H1 (cell line): ENCODE data around the gene ANKS1B. TPM values are rescaled to one million over a fixed set of nuclear protein-coding genes. Genes with fewer than 3 reads are reported as not detected.

Experiments used
- CTCF ChIA-PET: fragments of 300-600 bp; sonication (Branson Sonifier 250); formaldehyde crosslinking; loops from one replicate; lab custom pipeline; 2021; ENCODE audit not compliant: partially characterized antibody; lab: Charles Lee
- POLR2A ChIA-PET: fragments of 300-600 bp; sonication (Branson Sonifier 250); formaldehyde crosslinking; loops from one replicate; lab custom pipeline; 2021; ENCODE audit warnings: inconsistent platforms; ENCODE audit not compliant: partially characterized antibody; lab: Charles Lee
- DNase-seq, 2 experiments: peaks; one replicate each; pipeline versions ENCODE4 v3.0.0 to v3.0.0-alpha.2; 2010 to 2022; ENCODE audit warnings: low spot score in 2 of 2, low read depth in 1 of 2, mixed read lengths in 1 of 2
- FAIRE-seq: peaks from 2 replicates; lab custom pipeline; 2011; peaks lifted over from hg19 to GRCh38; lab: Jason Lieb, UNC
- H2AFZ ChIP-seq: 2 replicates; pipeline ENCODE4 v1.8.1; 2012; ENCODE audit warnings: low read length, inconsistent platforms
- H2AK5ac ChIP-seq: 2 replicates; pipeline ENCODE4 v1.6.1; 2013; ENCODE audit warnings: low read depth, low read length
- H2BK120ac ChIP-seq: replicated peaks from 2 replicates; pipeline ENCODE3; 2013; ENCODE audit warnings: low read depth, low read length, inconsistent platforms
- H2BK12ac ChIP-seq: 2 replicates; pipeline ENCODE4 v1.6.1; 2013; ENCODE audit warnings: low read depth, low read length
- H2BK15ac ChIP-seq: 2 replicates; pipeline ENCODE4 v1.6.1; 2013; ENCODE audit warnings: low read length
- H2BK20ac ChIP-seq: 2 replicates; pipeline ENCODE4 v1.6.1; 2013; ENCODE audit warnings: low read length
- H2BK5ac ChIP-seq: 2 replicates; pipeline ENCODE4 v1.6.1; 2013; ENCODE audit warnings: low read depth, low read length
- H3K14ac ChIP-seq: 2 replicates; pipeline ENCODE4 v1.6.1; 2013; ENCODE audit warnings: inconsistent platforms; ENCODE audit not compliant: insufficient read length
- H3K18ac ChIP-seq: 2 replicates; pipeline ENCODE4 v1.6.1; 2013; ENCODE audit warnings: low read length; ENCODE audit errors: extremely low read depth
- H3K23ac ChIP-seq: 2 replicates; pipeline ENCODE4 v1.6.1; 2013; ENCODE audit warnings: inconsistent platforms; ENCODE audit not compliant: insufficient read length
- H3K23me2 ChIP-seq: 2 replicates; pipeline ENCODE4 v1.6.1; 2013; ENCODE audit warnings: low read depth, low read length
- H3K27ac ChIP-seq: 2 replicates; pipeline ENCODE4 v1.6.1; 2011; ENCODE audit warnings: low read depth, low read length, inconsistent platforms
- H3K27me3 ChIP-seq, 4 experiments: replicated peaks in 1 of 4; 1 replicate in 1 of 4; 2 replicates in 3 of 4; pipeline versions ENCODE4 v1.6.1 to v1.8.1; 2011 to 2013; ENCODE audit warnings: low read length in 3 of 4, mild to moderate bottlenecking in 3 of 4, inconsistent platforms in 2 of 4, mixed read lengths in 2 of 4, moderate library complexity in 1 of 4; ENCODE audit not compliant: control insufficient read depth in 3 of 4, insufficient read depth in 3 of 4; ENCODE audit errors: extremely low read depth in 1 of 4
- H3K36me3 ChIP-seq, 4 experiments: 2 replicates each; pipeline versions ENCODE4 v1.6.1 to v1.8.1; 2011 to 2013; ENCODE audit warnings: mild to moderate bottlenecking in 4 of 4, low read length in 3 of 4, moderate library complexity in 2 of 4, control low read depth in 1 of 4, inconsistent platforms in 1 of 4; ENCODE audit not compliant: insufficient read depth in 4 of 4, control insufficient read depth in 2 of 4
- H3K4ac ChIP-seq: replicated peaks from 2 replicates; pipeline ENCODE3; 2013; ENCODE audit warnings: low read length, low read depth, mixed read lengths, inconsistent platforms; ENCODE audit not compliant: insufficient read length
- H3K4me1 ChIP-seq, 4 experiments: replicated peaks in 1 of 4; 1 replicate in 1 of 4; 2 replicates in 3 of 4; pipeline versions ENCODE4 v1.6.1 to v1.8.1; 2011 to 2013; ENCODE audit warnings: low read length in 3 of 4, inconsistent platforms in 2 of 4, mixed read lengths in 1 of 4; ENCODE audit not compliant: insufficient read depth in 4 of 4, control insufficient read depth in 3 of 4
- H3K4me2 ChIP-seq, 2 experiments: 2 replicates each; pipeline versions ENCODE4 v1.6.1 to v1.8.1; 2011 to 2013; ENCODE audit warnings: low read depth in 2 of 2, low read length in 2 of 2, control low read depth in 1 of 2, inconsistent platforms in 1 of 2, mild to moderate bottlenecking in 1 of 2; ENCODE audit not compliant: insufficient read depth in 1 of 2
- H3K4me3 ChIP-seq, 4 experiments: fragments of 200-600, 300-600 bp in 1 of 4; sonication (generic), shearing (Covaris generic), sonication (Bioruptor Twin) in 1 of 4; 2 replicates each; pipeline versions ENCODE4 v1.5.1 to v1.8.1; 2011 to 2016; ENCODE audit warnings: low read length in 4 of 4, low read depth in 3 of 4, control low read depth in 2 of 4, inconsistent platforms in 2 of 4, mild to moderate bottlenecking in 2 of 4, mixed read lengths in 1 of 4, moderate library complexity in 1 of 4; ENCODE audit not compliant: insufficient read depth in 2 of 4; ENCODE audit errors: extremely low read depth in 1 of 4
- H3K56ac ChIP-seq: replicated peaks from 2 replicates; pipeline ENCODE3; 2013; ENCODE audit warnings: low read depth, mild to moderate bottlenecking, mixed read lengths, low read length, inconsistent platforms; ENCODE audit not compliant: insufficient read length
- H3K79me1 ChIP-seq: 2 replicates; pipeline ENCODE4 v1.6.1; 2013; ENCODE audit warnings: low read depth, low read length, control low read depth
- H3K79me2 ChIP-seq, 2 experiments: 2 replicates each; pipeline versions ENCODE4 v1.6.1 to v1.8.1; 2012 to 2013; ENCODE audit warnings: low read length in 2 of 2, mild to moderate bottlenecking in 2 of 2, inconsistent platforms in 1 of 2; ENCODE audit not compliant: insufficient read depth in 2 of 2, control insufficient read depth in 1 of 2
- H3K9ac ChIP-seq, 4 experiments: replicated peaks in 1 of 4; 1 replicate in 1 of 4; 2 replicates in 3 of 4; pipeline versions ENCODE4 v1.6.1 to v1.8.1; 2011 to 2013; ENCODE audit warnings: low read depth in 3 of 4, low read length in 3 of 4, control low read depth in 2 of 4, mild to moderate bottlenecking in 2 of 4, moderate library complexity in 2 of 4, inconsistent platforms in 1 of 4; ENCODE audit errors: extremely low read depth in 1 of 4
- H3K9me3 ChIP-seq, 2 experiments: 2 replicates each; pipeline versions ENCODE4 v1.6.1 to v1.8.1; 2012 to 2013; ENCODE audit warnings: mild to moderate bottlenecking in 2 of 2, moderate library complexity in 2 of 2, control low read depth in 1 of 2, inconsistent platforms in 1 of 2, low read depth in 1 of 2, low read length in 1 of 2, mixed read lengths in 1 of 2; ENCODE audit not compliant: insufficient read depth in 2 of 2
- H4K20me1 ChIP-seq, 2 experiments: replicated peaks in 1 of 2; 2 replicates each; pipeline versions ENCODE3 to v1.8.1; 2011 to 2013; ENCODE audit warnings: inconsistent platforms in 2 of 2, low read length in 2 of 2, mild to moderate bottlenecking in 1 of 2; ENCODE audit not compliant: insufficient read depth in 2 of 2, control insufficient read depth in 1 of 2
- H4K5ac ChIP-seq: 2 replicates; pipeline ENCODE4 v1.6.1; 2013; ENCODE audit warnings: low read length, low read depth, mixed read lengths, inconsistent platforms; ENCODE audit not compliant: insufficient read length
- H4K8ac ChIP-seq: 2 replicates; pipeline ENCODE4 v1.8.0; 2013; ENCODE audit warnings: mild to moderate bottlenecking, moderate library complexity, low read length, inconsistent platforms; ENCODE audit not compliant: insufficient read depth; ENCODE audit errors: extremely low read depth
- H4K91ac ChIP-seq: replicated peaks from 2 replicates; pipeline ENCODE3; 2013; ENCODE audit warnings: low read length, mixed read lengths, inconsistent platforms; ENCODE audit not compliant: insufficient read length
- ATF2 ChIP-seq: IDR thresholded peaks from 2 replicates; pipeline ENCODE4 v1.6.1; 2012; ENCODE audit warnings: low read length, inconsistent platforms
- CBX5 ChIP-seq: fragments of 300-800, 300-1000 bp; sonication (generic); IDR thresholded peaks from 2 replicates; pipeline ENCODE4 v1.7.1; 2016; ENCODE audit warnings: antibody characterized with exemption, low read length, low read depth
- CTCF ChIP-seq, 3 experiments: IDR thresholded peaks; 1 replicate in 2 of 3; 2 replicates in 1 of 3; pipeline versions ENCODE4 v1.5.1 to v1.6.1; 2011; ENCODE audit warnings: low read length in 3 of 3, mild to moderate bottlenecking in 3 of 3, inconsistent platforms in 2 of 3, low read depth in 1 of 3, moderate library complexity in 1 of 3; ENCODE audit not compliant: insufficient read depth in 1 of 3; ENCODE audit errors: control extremely low read depth in 1 of 3
- E2F6 ChIP-seq: IDR thresholded peaks from 2 replicates; pipeline ENCODE4 v1.6.1; 2012; ENCODE audit warnings: inconsistent platforms
- MAX ChIP-seq: IDR thresholded peaks from 2 replicates; pipeline ENCODE4 v1.6.1; 2012; ENCODE audit warnings: inconsistent platforms
- RBBP5 ChIP-seq: IDR thresholded peaks from 2 replicates; pipeline ENCODE4 v1.7.1; 2012; ENCODE audit warnings: low read depth, mild to moderate bottlenecking, inconsistent platforms, low read length, moderate library complexity, borderline replicate concordance
- SIN3A ChIP-seq, 2 experiments: IDR thresholded peaks in 1 of 2; conservative IDR thresholded peaks in 1 of 2; 2 replicates each; pipeline ENCODE4 v1.6.1; 2011 to 2012; ENCODE audit warnings: low read length in 2 of 2, improper control_type of control experiment in 1 of 2, low read depth in 1 of 2, mild to moderate bottlenecking in 1 of 2
- SUZ12 ChIP-seq: fragments of 200-600 bp; sonication (generic); IDR thresholded peaks from 2 replicates; pipeline ENCODE4 v1.6.1; 2012; ENCODE audit warnings: mild to moderate bottlenecking, inconsistent platforms, low read length, moderate library complexity, mixed read lengths
- TAF1 ChIP-seq: IDR thresholded peaks from 2 replicates; pipeline ENCODE4 v1.6.1; 2011; ENCODE audit warnings: mild to moderate bottlenecking, low read depth, low read length
- polyA plus RNA-seq, 7 experiments: library from polyadenylated mRNA; depleted of rRNA in 3 of 7; stranded (reverse) in 5 of 7; unstranded in 2 of 7; fragments of >200 nt in 5 of 7; fragments of 200-250 nt in 2 of 7; gene quantifications; 1 replicate in 5 of 7; 2 replicates in 1 of 7; 4 replicates in 1 of 7; pipeline versions ENCODE4 v1.2.1 to v1.2.3, GENCODE V29; 2011 to 2013; ENCODE audit warnings: missing spikeins in 2 of 7, mixed read lengths in 2 of 7
- total RNA-seq: library from RNA; stranded (reverse); fragmentation: NEBNext Ultra II Directional; extraction: Animal tissue kit (Norgen Biotek cat#: 25700); gene quantifications from 2 replicates; pipeline ENCODE4 v1.2.1, GENCODE V29; 2021

Gene ANKS1B
- total and polyA plus RNA-seq, 2 of the 8 experiments (the other 6 are each of a cell fraction or from before 2014, with no cell fraction given) = 2.7 to 6.1 TPM

DNA sequence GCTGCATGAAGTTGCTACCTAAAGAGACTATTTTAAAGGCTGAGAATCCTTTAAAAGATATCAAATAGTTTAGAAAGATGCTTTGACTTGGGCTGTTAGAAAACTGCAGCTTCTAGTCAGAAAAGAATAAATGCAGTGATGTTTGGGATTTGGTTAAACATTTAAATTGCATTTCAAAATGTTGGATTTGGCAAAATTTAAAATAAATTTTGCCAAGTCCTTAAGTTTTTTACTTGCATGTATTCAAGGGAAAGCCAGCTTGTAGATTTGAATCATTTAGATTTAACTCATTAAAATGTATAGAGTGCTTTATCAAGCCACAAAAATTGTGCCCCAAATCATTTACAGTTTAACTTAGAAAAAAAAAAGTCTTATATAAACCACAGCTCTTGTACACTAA lies 109.7 kb downstream of the ANKS1B start:
- Histone ChIP-seq H3K18ac (no peak overlapping the region), H4K20me1 (no peaks in the 10 kb centered on the region), H3K79me2 (no peaks in the 10 kb centered on the region), H3K4me3 (no peak overlapping the region), H3K56ac (no peak overlapping the region), H2BK120ac (no peak overlapping the region), H4K91ac (no peak overlapping the region), H3K23me2 (no peaks in the 10 kb centered on the region), H3K27me3 (no peaks in the 10 kb centered on the region), H3K27ac (no peak overlapping the region), H3K14ac (no peak overlapping the region), H2BK15ac (no peak overlapping the region), H3K4me2 (no peak overlapping the region), H3K9me3 (no peaks in the 10 kb centered on the region; a peak in 1 of 4 replicates), H3K4me1 (no peaks in the 10 kb centered on the region), H2AFZ (no peak overlapping the region), H3K4ac (no peak overlapping the region), H2BK12ac (no peak overlapping the region), H2BK5ac (no peak overlapping the region), H3K9ac (no peak overlapping the region), H4K5ac (no peak overlapping the region), H2AK5ac (no peak overlapping the region), H3K23ac (no peak overlapping the region), H2BK20ac (no peak overlapping the region), H3K36me3 (no peaks in the 10 kb centered on the region), H4K8ac (no peak overlapping the region), H3K79me1 (no peaks in the 10 kb centered on the region)
- POLR2A ChIA-PET = no interaction called here
- no peak for FAIRE-seq
- CTCF ChIA-PET = interaction anchor here (0.7 kb wide), 1 partner anchor 22 kb away, joined by 5 read pairs; no protein-coding TSS in a partner anchor
- no peak for DNase-seq
- no peak for TF ChIP-seq ATF2
- no peak for TF ChIP-seq MAX
- no peak for TF ChIP-seq E2F6
- TF ChIP-seq SUZ12 = no peak
- TF ChIP-seq CTCF (IDR thresholded peaks at IDR 0.05; ENCODE audit: control extremely low read depth in 1 of 3, insufficient read depth in 1 of 3, low read depth in 1 of 3, low read length in 3 of 3) = no peak
- TF ChIP-seq TAF1 = no peak
- no peak for TF ChIP-seq RBBP5
- no peak for TF ChIP-seq CBX5
- TF ChIP-seq SIN3A (conservative IDR thresholded peaks at IDR 0.05 in 1 of 2, IDR thresholded peaks at IDR 0.05 in 1 of 2; ENCODE audit: low read depth in 1 of 2, low read length in 2 of 2) = no peak
